ACC112 (cell line): ENCODE results near the gene ZNF384.
"Not testable (repeated sequence)": the region's sequence is repeated elsewhere in the genome, so short reads cannot be mapped to it uniquely, and the experiment has no call there.

Experiments used
- H2AFZ ChIP-seq: fragments of 200-600 bp; sonication (generic); one replicate; pipeline ENCODE4 v1.6.0; 2017; ENCODE audit warnings: antibody characterized with exemption, low read length; ENCODE audit not compliant: unreplicated experiment
- H3K27ac ChIP-seq: fragments of 200-600 bp; sonication (generic); 2 replicates; pipeline ENCODE4 v1.5.1; 2014; ENCODE audit warnings: low read depth, mild to moderate bottlenecking, antibody characterized with exemption, low read length, moderate library complexity
- H3K27me3 ChIP-seq: fragments of 200-600 bp; sonication (generic); 2 replicates; pipeline ENCODE4 v1.6.1; 2014; ENCODE audit warnings: mild to moderate bottlenecking, antibody characterized with exemption, low read length, moderate library complexity, mixed read lengths; ENCODE audit not compliant: insufficient read depth
- H3K36me3 ChIP-seq: fragments of 200-600 bp; sonication (generic); 2 replicates; pipeline ENCODE4 v1.6.1; 2016; ENCODE audit warnings: mild to moderate bottlenecking, antibody characterized with exemption, low read length, moderate library complexity, mixed read lengths; ENCODE audit not compliant: insufficient read depth
- H3K4me1 ChIP-seq: fragments of 200-600 bp; sonication (generic); one replicate; pipeline ENCODE4 v1.6.1; 2016; ENCODE audit warnings: low read length, mixed read lengths; ENCODE audit not compliant: insufficient read depth, unreplicated experiment, control insufficient read depth
- H3K4me3 ChIP-seq: fragments of 200-600 bp; sonication (generic); 2 replicates; pipeline ENCODE4 v1.5.1; 2014; ENCODE audit warnings: mild to moderate bottlenecking, low read depth, low read length
- H3K79me2 ChIP-seq: fragments of 200-600 bp; sonication (generic); one replicate; pipeline ENCODE4 v1.6.0; 2016; ENCODE audit warnings: low read length; ENCODE audit not compliant: control insufficient read depth, unreplicated experiment, insufficient read depth

Gene ZNF384

DNA sequence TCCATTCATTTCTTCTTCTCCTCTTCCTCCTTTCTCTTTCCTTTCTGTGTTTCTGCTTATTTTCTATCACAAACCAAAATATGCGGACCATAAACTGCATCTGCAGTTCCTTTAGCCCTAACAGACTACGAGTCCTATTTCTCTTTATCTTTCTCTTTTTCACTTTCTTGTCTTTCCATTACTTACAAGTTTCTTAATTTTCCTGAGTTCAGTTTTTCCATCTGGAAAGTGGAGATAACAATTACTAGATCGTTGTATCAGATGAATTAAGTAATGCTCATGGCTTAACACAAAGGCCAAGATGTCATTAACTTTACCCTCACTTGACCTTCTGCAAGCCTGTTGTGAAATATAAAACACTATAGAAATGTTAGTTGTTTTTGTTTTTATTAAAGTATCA lies 33.7 kb upstream of the ZNF384 start:
- H3K4me3 ChIP-seq, result peak overlapping the region; percentile 89; the same call in 1 of the 2 replicates
- peaks cover 14% of the 10 kb centered on the region for H3K79me2 ChIP-seq
- no peaks in the 10 kb centered on the region for H3K27me3 ChIP-seq
- peaks cover 10% of the 10 kb centered on the region for H3K4me1 ChIP-seq
- H2AFZ ChIP-seq, result no peak overlapping the region
- H3K27ac ChIP-seq, result peak overlapping the region; percentile 78; the same call in 1 of the 2 replicates
- H3K36me3 ChIP-seq, result no peaks in the 10 kb centered on the region

DNA sequence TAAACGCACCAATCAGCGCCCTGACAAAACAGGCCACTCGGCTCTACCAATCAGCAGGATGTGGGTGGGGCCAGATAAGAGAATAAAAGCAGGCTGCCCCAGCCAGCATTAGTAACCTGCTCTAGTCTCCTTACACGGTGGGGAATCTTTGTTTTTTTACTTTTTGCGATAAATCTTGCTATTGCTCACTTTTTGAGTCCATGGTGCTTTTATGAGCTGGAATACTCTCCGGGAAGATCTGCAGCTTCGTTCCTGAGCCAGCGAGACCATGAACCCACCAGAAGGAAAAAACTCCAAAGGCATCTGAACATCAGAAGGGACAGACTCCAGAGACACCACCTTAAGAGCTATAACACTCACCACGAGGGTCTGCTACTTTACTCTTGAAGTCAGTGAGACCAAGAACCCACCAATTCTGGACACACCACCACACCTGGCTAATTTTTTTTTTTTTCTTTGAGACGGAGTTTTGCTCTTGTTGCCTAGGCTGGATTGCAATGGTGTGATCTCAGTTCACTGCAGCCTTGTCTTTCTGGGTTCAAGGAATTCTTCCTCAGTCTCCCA lies 27.8 kb upstream of the ZNF384 start:
- Histone ChIP-seq H3K4me3 (no peak overlapping the region), H3K27me3 (no peaks in the 10 kb centered on the region), H3K36me3 (no peaks in the 10 kb centered on the region), H2AFZ (no peak overlapping the region), H3K4me1 (no peaks in the 10 kb centered on the region), H3K27ac (no peak overlapping the region), H3K79me2 (no peaks in the 10 kb centered on the region)

DNA sequence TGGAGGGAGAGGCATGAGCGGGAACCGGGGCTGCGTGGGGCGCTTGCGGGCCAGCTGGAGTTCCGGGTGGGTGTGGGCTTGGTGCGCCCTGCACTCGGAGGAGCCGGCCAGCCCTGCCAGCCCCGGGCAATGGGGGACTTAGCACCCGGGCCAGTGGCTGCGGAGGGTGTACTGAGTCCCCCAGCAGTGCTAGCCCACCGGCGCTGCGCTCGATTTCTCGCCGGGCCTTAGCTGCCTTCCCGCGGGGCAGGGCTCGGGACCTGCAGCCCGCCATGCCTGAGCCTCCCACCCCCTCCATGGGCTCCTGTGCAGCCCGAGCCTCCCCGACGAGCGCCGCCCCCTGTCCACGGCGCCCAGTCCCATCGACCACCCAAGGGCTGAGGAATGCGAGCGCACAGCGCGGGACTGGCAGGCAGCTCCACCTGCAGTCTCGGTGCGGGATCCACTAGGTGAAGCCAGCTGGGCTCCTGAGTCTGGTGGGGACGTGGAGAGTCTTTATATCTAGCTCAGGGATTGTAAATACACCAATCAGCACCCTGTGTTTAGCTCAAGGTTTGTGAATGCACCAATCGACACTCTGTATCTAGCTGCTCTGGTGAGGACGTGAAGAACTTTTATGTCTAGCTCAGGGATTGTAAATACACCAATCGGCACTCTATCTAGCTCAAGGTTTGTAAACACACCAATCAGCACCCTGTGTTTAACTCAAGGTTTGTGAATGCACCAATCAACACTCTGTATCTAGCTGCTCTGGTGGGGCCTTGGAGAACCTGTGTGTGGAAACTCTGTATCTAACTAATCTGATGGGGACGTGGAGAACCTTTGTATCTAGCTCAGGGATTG lies 27.1 kb upstream of the ZNF384 start:
- H3K4me1 ChIP-seq, H3K27me3 ChIP-seq, H3K79me2 ChIP-seq, H3K4me3 ChIP-seq, H3K36me3 ChIP-seq, H2AFZ ChIP-seq, H3K27ac ChIP-seq: not testable (repeated sequence)

DNA sequence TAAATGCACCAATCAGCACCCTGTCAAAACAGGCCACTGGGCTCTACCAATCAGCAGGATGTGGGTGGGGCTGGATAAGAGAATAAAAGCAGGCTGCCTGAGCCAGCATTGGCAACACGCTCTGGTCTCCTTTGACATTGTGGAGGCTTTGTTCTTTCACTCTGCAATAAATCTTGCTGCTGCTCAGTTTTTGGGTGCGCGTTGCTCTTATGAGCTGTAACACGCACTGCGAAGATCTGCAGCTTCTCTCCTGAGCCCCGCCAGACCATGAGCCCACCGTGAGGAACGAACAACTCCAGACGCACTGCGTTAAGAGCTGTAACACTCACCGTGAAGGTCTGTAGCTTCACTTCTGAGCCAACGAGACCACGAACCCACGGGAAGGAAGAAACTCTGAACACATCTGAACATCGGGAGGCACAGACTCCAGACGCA lies 19.8 kb upstream of the ZNF384 start:
- Histone ChIP-seq H3K27me3 (peaks cover 6% of the 10 kb centered on the region; the same call in 1 of the 2 replicates), H3K36me3 (no peaks in the 10 kb centered on the region), H3K27ac (no peak overlapping the region), H2AFZ (no peak overlapping the region), H3K4me3 (no peak overlapping the region), H3K4me1 (no peaks in the 10 kb centered on the region), H3K79me2 (no peaks in the 10 kb centered on the region)

DNA sequence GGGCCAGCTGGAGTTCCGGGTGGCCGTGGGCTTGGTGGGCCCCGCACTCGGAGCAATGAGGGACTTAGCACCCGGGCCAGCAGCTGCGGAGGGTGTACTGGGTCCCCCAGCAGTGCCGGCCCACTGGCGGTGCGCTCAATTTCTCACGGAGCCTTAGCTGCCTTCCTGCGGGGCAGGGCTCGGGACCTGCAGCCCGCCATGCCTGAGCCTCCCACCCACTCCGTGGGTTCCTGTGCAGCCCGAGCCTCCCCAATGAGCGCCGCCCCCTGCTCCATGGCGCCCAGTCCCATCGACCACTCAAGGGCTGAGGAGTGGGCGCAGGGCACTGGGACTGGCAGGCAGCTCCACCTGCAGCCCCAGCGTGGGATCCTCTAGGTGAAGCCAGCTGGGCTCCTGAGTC lies 19.2 kb upstream of the ZNF384 start:
- H2AFZ ChIP-seq, H3K27ac ChIP-seq, H3K4me3 ChIP-seq, H3K4me1 ChIP-seq, H3K36me3 ChIP-seq, H3K79me2 ChIP-seq: not testable (repeated sequence)
- peaks cover 12% of the 10 kb centered on the region; the same call in 1 of the 2 replicates for H3K27me3 ChIP-seq

- no peaks in the 10 kb centered on the region for H3K79me2 ChIP-seq
- H2AFZ ChIP-seq, result no peak overlapping the region
- no peaks in the 10 kb centered on the region for H3K36me3 ChIP-seq
- H3K27me3 ChIP-seq, result peaks cover 46% of the 10 kb centered on the region
- H3K4me3 ChIP-seq, result no peak overlapping the region
- peaks cover 3% of the 10 kb centered on the region for H3K4me1 ChIP-seq
- no peak overlapping the region for H3K27ac ChIP-seq
Observed at GRCh38 chr12:6703631-6704030, 14.5 kb upstream of the ZNF384 start.

DNA sequence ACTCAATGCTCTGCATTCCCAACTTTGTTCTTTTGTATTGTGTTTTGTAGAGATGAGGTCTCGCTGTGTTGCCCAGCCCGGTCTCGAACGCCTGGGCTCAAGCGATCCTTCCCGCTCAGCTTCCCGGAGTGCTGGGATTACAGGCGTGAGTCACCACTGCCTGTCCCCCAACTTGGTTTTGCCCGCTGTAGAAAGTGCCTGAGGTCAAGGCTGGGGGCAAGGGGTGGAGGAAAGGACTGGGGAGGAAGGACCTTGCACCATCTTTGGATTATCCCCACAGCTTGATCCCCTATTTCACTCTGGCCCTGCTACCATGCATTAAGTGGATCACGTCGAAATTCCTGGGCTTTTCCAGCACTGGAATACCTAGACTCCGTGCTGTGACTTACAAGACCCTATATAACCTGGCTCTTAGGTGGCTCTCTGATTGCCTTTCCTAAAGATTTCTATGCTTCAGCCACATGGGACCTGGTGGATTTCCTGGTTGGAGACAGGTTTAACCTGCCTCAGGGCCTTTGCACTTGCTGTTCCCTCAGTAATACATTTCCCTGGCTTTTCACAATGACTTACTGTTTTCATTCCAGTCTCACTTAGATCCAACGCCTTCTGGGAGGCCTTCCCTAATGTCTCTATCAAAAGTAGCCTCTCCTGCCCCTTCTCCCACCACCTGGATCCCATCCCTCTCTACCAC lies 12.0 kb upstream of the ZNF384 start:
- peaks cover 6% of the 10 kb centered on the region for H3K4me1 ChIP-seq
- H3K27ac ChIP-seq, result no peak overlapping the region
- peak overlapping the region; percentile 84 for H2AFZ ChIP-seq
- H3K36me3 ChIP-seq, result no peaks in the 10 kb centered on the region
- H3K27me3 ChIP-seq, result peaks cover 48% of the 10 kb centered on the region
- peak overlapping the region; percentile 77 for H3K4me3 ChIP-seq
- H3K79me2 ChIP-seq, result no peaks in the 10 kb centered on the region

DNA sequence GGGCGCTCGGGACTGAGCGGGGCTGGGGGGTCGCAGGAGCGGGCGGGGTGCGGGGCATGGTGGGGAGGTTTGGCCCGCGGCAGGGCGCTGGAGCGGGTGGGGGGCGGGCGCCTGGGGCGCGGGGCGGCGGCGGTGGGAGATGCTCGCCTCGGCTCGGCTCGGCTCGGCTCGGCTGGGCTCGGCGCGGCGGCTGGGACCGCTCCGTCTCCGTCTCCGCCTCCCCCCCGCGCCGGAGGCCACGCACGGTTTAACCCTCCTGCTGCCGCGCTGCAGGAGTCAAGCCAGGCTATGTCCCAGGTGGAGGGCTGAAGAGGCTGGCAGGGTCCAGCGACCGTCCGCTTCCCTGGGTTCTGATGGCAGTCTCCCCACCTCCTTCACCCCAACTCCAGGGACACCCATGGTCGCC lies 11.5 kb upstream of the ZNF384 start, which contains the start of gene PIANP:
TSS of gene PIANP (minus strand) at position 170 of the 406 bp plus-strand sequence. CDS start 2,754 bp downstream, outside the sequence.
- peak within 1 kb of the TSS; percentile 77 for H3K4me3 ChIP-seq
- peaks cover 6% of the 10 kb centered on the region for H3K4me1 ChIP-seq

GRCh38 chr12:6699989-6700645 lies 10.9 kb upstream of the ZNF384 start:
- Histone ChIP-seq H2AFZ (peak overlapping the region; percentile 33), H3K79me2 (no peaks in the 10 kb centered on the region), H3K27ac (no peak overlapping the region), H3K4me3 (peak overlapping the region; percentile 77), H3K36me3 (no peaks in the 10 kb centered on the region), H3K4me1 (peaks cover 6% of the 10 kb centered on the region), H3K27me3 (peaks cover 48% of the 10 kb centered on the region)

More for the DNA sequence above, 11.5 kb upstream of the ZNF384 start, which contains the start of gene PIANP:
- H3K79me2 ChIP-seq, result no peaks in the 10 kb centered on the region
- peak within 1 kb of the TSS; percentile 84 for H2AFZ ChIP-seq
- H3K27me3 ChIP-seq, result peaks cover 48% of the 10 kb centered on the region
- H3K36me3 ChIP-seq, result no peaks in the 10 kb centered on the region
- no peak within 1 kb of the TSS for H3K27ac ChIP-seq

DNA sequence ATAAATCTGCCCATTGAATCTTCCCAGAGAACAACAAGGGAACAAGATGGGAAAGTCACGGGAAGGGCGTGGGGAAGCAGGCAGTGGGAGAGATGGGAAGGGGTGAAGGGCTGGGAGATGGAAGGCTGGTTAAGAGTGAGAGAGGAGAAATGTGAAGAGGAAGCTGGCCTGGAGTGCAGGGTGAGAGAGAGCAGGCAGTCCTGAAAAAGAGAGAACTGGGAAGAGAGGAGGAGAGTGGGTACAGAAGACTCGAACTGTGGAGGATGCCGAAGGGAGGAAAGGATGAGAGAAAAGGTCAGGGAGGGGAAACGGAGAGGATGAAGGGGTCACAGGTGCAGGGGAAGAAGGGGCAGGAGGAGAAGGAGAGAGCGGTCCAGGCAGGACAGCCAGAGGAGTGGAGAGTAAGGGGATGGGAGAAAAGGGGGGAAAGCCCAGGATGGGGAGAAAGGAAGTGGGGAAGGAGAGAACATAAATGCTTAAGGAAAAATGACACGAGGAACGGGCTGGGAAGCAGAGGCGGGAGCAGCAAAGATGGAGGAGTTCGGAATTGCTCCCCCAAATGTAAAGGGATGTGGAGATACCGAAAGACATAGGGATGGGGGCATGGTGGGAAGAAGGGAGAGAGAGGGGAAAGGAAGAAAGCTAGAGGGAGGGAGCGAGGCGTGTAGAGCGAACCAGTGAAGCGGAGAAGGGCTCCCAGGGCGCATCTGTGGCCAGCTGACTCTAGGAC lies 10.2 kb upstream of the ZNF384 start:
- H3K4me3 ChIP-seq, result peak overlapping the region; percentile 77
- H3K27ac ChIP-seq, result no peak overlapping the region
- peaks cover 46% of the 10 kb centered on the region for H3K27me3 ChIP-seq
- no peaks in the 10 kb centered on the region for H3K36me3 ChIP-seq
- H3K4me1 ChIP-seq, result peaks cover 6% of the 10 kb centered on the region
- no peaks in the 10 kb centered on the region for H3K79me2 ChIP-seq
- no peak overlapping the region for H2AFZ ChIP-seq
